ENCODE measurements around the gene IFT81.

IFT81 gene

DNA sequence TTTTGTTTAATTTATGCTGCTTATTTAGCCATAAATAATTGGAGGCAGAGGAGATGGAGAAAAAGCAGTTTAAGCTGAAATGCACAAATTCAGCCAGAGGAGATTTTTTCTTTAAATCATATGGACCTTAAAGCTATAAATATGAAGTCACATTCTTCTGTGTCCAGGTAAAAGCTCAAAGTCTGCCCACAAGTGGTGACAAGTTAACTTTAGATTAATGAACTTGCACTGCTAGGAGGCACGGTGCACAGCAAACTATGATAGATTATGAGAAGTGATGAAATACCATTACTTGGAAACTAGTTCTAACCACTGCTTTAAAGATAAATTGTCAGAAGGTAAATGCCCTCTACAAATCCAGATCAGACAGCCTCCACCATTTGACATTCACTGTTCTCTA is 69.0 kb downstream of the IFT81 start:
- H3K4me3 ChIP-seq (ENCODE audit: low read depth, low read length): no peak overlapping the region
- TF ChIP-seq, protein P1, sequence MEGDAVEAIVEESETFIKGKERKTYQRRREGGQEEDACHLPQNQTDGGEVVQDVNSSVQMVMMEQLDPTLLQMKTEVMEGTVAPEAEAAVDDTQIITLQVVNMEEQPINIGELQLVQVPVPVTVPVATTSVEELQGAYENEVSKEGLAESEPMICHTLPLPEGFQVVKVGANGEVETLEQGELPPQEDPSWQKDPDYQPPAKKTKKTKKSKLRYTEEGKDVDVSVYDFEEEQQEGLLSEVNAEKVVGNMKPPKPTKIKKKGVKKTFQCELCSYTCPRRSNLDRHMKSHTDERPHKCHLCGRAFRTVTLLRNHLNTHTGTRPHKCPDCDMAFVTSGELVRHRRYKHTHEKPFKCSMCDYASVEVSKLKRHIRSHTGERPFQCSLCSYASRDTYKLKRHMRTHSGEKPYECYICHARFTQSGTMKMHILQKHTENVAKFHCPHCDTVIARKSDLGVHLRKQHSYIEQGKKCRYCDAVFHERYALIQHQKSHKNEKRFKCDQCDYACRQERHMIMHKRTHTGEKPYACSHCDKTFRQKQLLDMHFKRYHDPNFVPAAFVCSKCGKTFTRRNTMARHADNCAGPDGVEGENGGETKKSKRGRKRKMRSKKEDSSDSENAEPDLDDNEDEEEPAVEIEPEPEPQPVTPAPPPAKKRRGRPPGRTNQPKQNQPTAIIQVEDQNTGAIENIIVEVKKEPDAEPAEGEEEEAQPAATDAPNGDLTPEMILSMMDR (IDR thresholded peaks at IDR 0.05; ENCODE audit: borderline replicate concordance, insufficient read depth, low read depth, low read length): no peak

DNA sequence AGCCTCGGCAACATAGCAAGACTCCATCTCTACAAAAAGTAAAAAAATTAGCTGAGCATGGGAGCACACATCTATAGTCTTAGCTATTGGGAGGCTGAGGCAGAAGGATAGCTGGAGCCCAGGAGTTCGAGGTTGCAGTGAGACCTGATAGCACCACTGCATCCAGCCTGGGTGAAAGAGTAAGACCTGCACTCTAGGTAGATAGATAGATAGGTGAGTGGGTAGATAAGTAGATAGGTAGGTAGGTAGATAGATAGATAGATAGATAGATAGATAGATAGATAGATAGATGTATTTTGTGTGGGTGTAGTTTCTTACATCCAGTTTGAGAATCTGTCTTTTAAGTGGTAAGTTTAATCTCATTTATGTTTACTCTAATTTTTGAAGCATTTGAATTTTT is 72.8 kb downstream of the IFT81 start:
- TF ChIP-seq, protein P1 (IDR thresholded peaks at IDR 0.05; ENCODE audit: borderline replicate concordance, insufficient read depth, low read depth, low read length): no peak
- no peak overlapping the region for H3K4me3 ChIP-seq (ENCODE audit: low read depth, low read length)

DNA sequence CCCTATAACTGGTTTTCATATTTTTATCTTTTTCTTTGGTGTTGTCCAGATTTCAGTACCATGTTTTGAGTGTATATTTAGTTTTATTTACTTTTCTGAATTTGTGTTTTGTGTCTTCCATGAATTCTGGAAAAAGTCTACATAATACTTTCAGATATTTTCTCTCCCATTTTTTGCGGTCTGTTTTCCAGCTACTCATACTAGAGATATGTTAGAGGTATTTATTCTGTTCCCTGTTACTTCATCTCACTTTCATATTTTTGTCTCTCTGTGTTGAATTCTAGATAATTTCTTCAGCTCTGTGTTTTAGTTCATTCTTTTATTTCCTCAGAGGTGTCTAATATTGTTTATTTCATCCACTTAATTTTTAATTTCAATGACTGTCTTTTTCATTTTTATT is 74.2 kb downstream of the IFT81 start:
- TF ChIP-seq, protein P1 (IDR thresholded peaks at IDR 0.05; ENCODE audit: borderline replicate concordance, insufficient read depth, low read depth, low read length): no peak
- H3K4me3 ChIP-seq (ENCODE audit: low read depth, low read length): no peak overlapping the region

DNA sequence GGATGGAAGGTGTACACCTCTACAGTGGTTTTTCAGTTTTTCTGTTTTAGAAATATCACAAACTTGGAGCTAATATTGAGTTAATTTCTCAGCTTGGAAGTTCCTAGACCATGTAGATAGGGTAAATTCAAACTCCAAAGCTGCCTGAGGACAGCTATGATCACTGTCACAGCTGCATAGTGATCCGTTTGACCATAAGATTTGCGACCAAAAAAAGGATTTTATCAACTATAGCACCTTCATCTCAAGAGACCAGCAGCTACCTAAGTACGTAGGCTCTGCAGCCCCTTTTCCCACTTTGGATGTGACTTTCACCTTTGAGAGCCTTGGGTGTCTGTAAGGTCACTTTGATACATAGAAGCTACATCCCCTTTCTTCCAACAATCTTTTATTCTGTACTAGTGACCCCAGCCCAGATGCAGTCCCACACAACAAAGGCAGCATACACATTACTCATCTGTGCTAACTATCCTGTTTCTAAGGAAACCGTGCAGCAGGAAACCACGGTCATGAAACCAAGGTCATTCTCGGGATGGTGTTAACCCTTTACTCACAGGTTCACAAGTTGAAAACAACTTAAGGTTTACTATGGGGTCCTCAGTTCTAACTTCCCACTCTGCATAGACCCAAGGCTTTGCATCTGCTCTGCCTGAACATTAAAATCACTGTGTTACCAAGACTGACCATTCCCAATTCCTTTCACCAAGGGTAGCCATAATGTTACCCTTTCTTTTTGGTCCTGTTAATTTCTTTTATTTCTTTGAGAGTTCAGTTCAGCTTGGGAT is 75.4 kb downstream of the IFT81 start:
- TF ChIP-seq, protein P1 (IDR thresholded peaks at IDR 0.05; ENCODE audit: borderline replicate concordance, insufficient read depth, low read depth, low read length): no peak
- no peak overlapping the region for H3K4me3 ChIP-seq (ENCODE audit: low read depth, low read length)

DNA sequence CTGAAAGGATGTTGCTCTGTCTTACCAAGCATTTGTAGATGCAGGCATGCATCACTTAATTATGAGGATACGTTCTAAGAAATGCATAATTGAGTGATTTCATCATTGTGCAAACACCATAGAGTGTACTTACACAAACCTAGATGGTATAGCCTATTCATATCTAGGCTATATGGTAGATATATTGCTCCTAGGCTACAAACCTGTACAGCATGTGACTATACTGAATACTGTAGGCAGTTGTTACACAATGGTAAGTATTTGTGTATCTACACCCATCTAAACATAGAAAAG is 75.9 kb downstream of the IFT81 start:
- H3K4me3 ChIP-seq (ENCODE audit: low read depth, low read length): no peak overlapping the region
- TF ChIP-seq, protein P1 (IDR thresholded peaks at IDR 0.05; ENCODE audit: borderline replicate concordance, insufficient read depth, low read depth, low read length): no peak

DNA sequence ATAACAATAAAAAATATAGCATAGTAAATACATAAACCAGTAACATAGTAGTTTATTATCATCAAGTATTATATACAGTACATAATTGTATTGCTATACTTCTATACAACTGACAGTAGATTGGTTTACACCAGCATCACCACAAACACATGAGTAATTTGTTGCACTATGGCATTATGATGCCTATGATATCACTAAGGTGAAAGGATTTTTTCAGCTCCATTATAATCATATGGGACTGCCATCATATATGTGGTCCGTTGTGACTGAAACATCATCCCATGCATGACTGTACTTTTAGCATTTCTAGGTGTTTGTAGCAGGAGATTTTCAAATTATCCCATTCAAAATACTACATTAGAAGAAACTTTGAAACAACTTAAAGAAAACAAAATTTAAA is 77.8 kb downstream of the IFT81 start:
- TF ChIP-seq, protein P1 (IDR thresholded peaks at IDR 0.05; ENCODE audit: borderline replicate concordance, insufficient read depth, low read depth, low read length): no peak
- H3K4me3 ChIP-seq (ENCODE audit: low read depth, low read length): no peak overlapping the region

DNA sequence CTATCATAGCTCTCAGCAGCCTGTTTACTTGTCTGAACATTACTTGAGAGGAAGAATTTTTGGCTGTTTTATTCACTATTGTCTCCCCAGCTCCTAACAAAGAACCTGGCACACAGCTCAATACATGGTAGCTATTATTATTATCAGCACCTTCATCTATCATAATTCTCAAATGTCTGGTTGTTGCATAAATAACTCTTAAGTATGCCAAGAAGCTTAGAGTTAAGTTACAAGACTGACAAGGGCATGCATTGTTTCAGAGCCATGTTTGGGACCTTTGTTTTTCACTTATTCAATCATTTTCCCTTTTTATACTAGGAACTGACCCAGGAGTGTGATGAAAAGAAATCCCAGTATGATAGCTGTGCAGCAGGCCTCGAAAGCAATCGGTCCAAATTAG is 79.4 kb downstream of the IFT81 start:
- H3K4me3 ChIP-seq (ENCODE audit: low read depth, low read length): no peak overlapping the region
- TF ChIP-seq, protein P1 (IDR thresholded peaks at IDR 0.05; ENCODE audit: borderline replicate concordance, insufficient read depth, low read depth, low read length): no peak
